Neural cell (in vitro differentiated cells): ENCODE data around the gene REST. TPM values are rescaled to one million over a fixed set of nuclear protein-coding genes. Genes with fewer than 3 reads are reported as not detected.

ENCODE experiments used
- H2AFZ ChIP-seq: fragments of 200-600, 300-800 bp; sonication (generic), shearing (Covaris generic); 2 replicates; pipeline ENCODE4 v1.6.0; 2014; ENCODE audit warnings: low read depth, mild to moderate bottlenecking, antibody characterized with exemption, low read length, moderate library complexity
- H3F3A ChIP-seq: fragments of 200-600 bp; shearing (Covaris generic); 2 replicates; pipeline ENCODE4 v1.6.1; 2016; ENCODE audit warnings: mild to moderate bottlenecking, moderate library complexity, mixed read lengths, antibody characterized with exemption, low read length; ENCODE audit not compliant: insufficient read depth, poor library complexity, severe bottlenecking
- H3K27ac ChIP-seq: fragments of 200-600, 300-800 bp; sonication (generic), shearing (Covaris generic); 2 replicates; pipeline ENCODE4 v1.5.1; 2014; ENCODE audit warnings: mild to moderate bottlenecking, low read length, moderate library complexity
- H3K27me3 ChIP-seq: fragments of 300-800, 200-600 bp; sonication (generic), shearing (Covaris generic); 2 replicates; pipeline ENCODE4 v1.6.0; 2014; ENCODE audit warnings: mild to moderate bottlenecking, low read depth, low read length, moderate library complexity; ENCODE audit not compliant: insufficient read depth
- H3K36me3 ChIP-seq: fragments of 300-800, 200-600 bp; sonication (generic), shearing (Covaris generic); 2 replicates; pipeline ENCODE4 v1.5.1; 2014; ENCODE audit warnings: mild to moderate bottlenecking, antibody characterized with exemption, low read length, moderate library complexity; ENCODE audit not compliant: insufficient read depth
- H3K4me2 ChIP-seq: fragments of 300-800, 200-600 bp; sonication (generic), shearing (Covaris generic); 2 replicates; pipeline ENCODE4 v1.6.0; 2014; ENCODE audit warnings: mild to moderate bottlenecking, low read length
- H3K4me3 ChIP-seq: fragments of 300-800, 200-600 bp; sonication (generic), shearing (Covaris generic); 2 replicates; pipeline ENCODE4 v1.5.1; 2014; ENCODE audit warnings: mild to moderate bottlenecking, low read length, moderate library complexity
- H3K79me2 ChIP-seq: fragments of 200-600 bp; shearing (Covaris generic); replicated peaks from 2 replicates; pipeline ENCODE4 v1.6.0; 2014; ENCODE audit warnings: mild to moderate bottlenecking, low read length, moderate library complexity; ENCODE audit not compliant: insufficient read depth
- H3K9ac ChIP-seq: fragments of 300-800, 200-600 bp; sonication (generic), shearing (Covaris generic); 2 replicates; pipeline ENCODE4 v1.6.1; 2016; ENCODE audit warnings: mild to moderate bottlenecking, low read length, mixed read lengths
- H3K9me2 ChIP-seq: fragments of 200-600 bp; shearing (Covaris generic); 2 replicates; pipeline ENCODE4 v1.6.1; 2016; ENCODE audit warnings: mild to moderate bottlenecking, low read length, mixed read lengths; ENCODE audit not compliant: insufficient read depth
- H3K9me3 ChIP-seq: fragments of 200-600, 300-800 bp; sonication (generic), shearing (Covaris generic); 2 replicates; pipeline ENCODE4 v1.6.1; 2016; ENCODE audit warnings: mild to moderate bottlenecking, mixed run types, low read length, moderate library complexity, mixed read lengths
- H4K20me1 ChIP-seq: fragments of 200-600 bp; shearing (Covaris generic); 2 replicates; pipeline ENCODE4 v1.6.1; 2016; ENCODE audit warnings: mild to moderate bottlenecking, mixed run types; ENCODE audit not compliant: insufficient read depth
- EP300 ChIP-seq: fragments of 450-650 bp; conservative IDR thresholded peaks from 2 replicates; pipeline ENCODE4 v1.6.1; 2014; ENCODE audit warnings: antibody characterized with exemption, mild to moderate bottlenecking, moderate library complexity; ENCODE audit not compliant: poor library complexity, severe bottlenecking
- EZH2 ChIP-seq: fragments of 200-600, 300-800 bp; shearing (Covaris generic), sonication (generic); IDR thresholded peaks from 2 replicates; pipeline ENCODE4 v1.6.1; 2014; ENCODE audit warnings: antibody characterized with exemption, low read length, borderline replicate concordance, mild to moderate bottlenecking; ENCODE audit not compliant: insufficient read depth, poor library complexity, severe bottlenecking
- MXI1 ChIP-seq: fragments of 450-650 bp; conservative IDR thresholded peaks from 2 replicates; pipeline ENCODE4 v1.6.1; 2014; ENCODE audit warnings: antibody characterized with exemption, mild to moderate bottlenecking; ENCODE audit not compliant: poor library complexity, severe bottlenecking
- POLR2AphosphoS5 ChIP-seq: IDR thresholded peaks from 2 replicates; pipeline ENCODE4 v1.6.1; 2012
- RAD21 ChIP-seq: fragments of 450-650 bp; conservative IDR thresholded peaks from 2 replicates; pipeline ENCODE4 v1.6.1; 2014; ENCODE audit warnings: antibody characterized with exemption, mild to moderate bottlenecking, moderate library complexity
- SMC3 ChIP-seq: fragments of 450-650 bp; conservative IDR thresholded peaks from 2 replicates; pipeline ENCODE4 v1.6.1; 2014; ENCODE audit warnings: antibody characterized with exemption, mild to moderate bottlenecking, moderate library complexity; ENCODE audit not compliant: poor library complexity
- TAF1 ChIP-seq: IDR thresholded peaks from 2 replicates; pipeline ENCODE4 v1.6.1; 2012; ENCODE audit warnings: low read depth
- polyA plus RNA-seq: library from polyadenylated mRNA; depleted of rRNA; stranded (reverse); fragments of >200 nt; gene quantifications from 2 replicates; pipeline ENCODE4 v1.2.3, GENCODE V29; 2014
- TF ChIP-seq, protein P1 (sequence below): fragments of 450-650 bp; IDR thresholded peaks from 2 replicates; pipeline ENCODE4 v1.5.1; 2014; ENCODE audit warnings: antibody characterized with exemption, mild to moderate bottlenecking, moderate library complexity; ENCODE audit not compliant: poor library complexity, severe bottlenecking
- TF ChIP-seq, protein P2 (sequence below): IDR thresholded peaks from 2 replicates; pipeline ENCODE4 v1.6.1; 2012; ENCODE audit warnings: borderline replicate concordance

The REST gene
- polyA plus RNA-seq, 1 donor from 2014 or later = 3.2 TPM

DNA sequence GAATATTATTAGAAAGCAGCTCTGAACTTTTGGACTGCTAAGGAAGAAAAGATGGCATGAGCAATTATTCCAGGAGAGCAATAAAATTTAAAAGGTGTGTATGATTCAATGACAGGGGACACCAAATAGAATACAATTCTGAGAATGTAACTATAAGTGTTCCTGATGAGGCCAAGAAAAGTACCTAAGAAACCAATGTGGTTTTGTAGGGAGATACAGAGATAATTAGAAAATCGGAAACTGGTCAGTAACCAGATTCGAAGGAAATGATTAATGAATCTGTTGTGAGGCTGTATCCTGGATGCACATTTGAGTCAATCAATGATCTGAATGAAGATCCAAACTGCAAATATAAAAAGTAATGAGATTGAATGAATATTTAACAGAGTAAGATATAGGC, 63.7 kb downstream of the REST start:
- H3K9me2 ChIP-seq = no peaks in the 10 kb centered on the region
- H3K36me3 ChIP-seq = peaks cover 11% of the 10 kb centered on the region
- no peaks in the 10 kb centered on the region for H3F3A ChIP-seq
- no peak overlapping the region for H3K4me3 ChIP-seq
- H3K79me2 ChIP-seq = peaks cover 7% of the 10 kb centered on the region
- no peak overlapping the region for H2AFZ ChIP-seq
- TF ChIP-seq, protein P1, sequence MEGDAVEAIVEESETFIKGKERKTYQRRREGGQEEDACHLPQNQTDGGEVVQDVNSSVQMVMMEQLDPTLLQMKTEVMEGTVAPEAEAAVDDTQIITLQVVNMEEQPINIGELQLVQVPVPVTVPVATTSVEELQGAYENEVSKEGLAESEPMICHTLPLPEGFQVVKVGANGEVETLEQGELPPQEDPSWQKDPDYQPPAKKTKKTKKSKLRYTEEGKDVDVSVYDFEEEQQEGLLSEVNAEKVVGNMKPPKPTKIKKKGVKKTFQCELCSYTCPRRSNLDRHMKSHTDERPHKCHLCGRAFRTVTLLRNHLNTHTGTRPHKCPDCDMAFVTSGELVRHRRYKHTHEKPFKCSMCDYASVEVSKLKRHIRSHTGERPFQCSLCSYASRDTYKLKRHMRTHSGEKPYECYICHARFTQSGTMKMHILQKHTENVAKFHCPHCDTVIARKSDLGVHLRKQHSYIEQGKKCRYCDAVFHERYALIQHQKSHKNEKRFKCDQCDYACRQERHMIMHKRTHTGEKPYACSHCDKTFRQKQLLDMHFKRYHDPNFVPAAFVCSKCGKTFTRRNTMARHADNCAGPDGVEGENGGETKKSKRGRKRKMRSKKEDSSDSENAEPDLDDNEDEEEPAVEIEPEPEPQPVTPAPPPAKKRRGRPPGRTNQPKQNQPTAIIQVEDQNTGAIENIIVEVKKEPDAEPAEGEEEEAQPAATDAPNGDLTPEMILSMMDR = no peak
- no peak for TF ChIP-seq RAD21
- no peak for TF ChIP-seq EP300
- TF ChIP-seq TAF1 = no peak
- no peak for TF ChIP-seq SMC3
- no peak for TF ChIP-seq MXI1
- no peak for TF ChIP-seq EZH2
- TF ChIP-seq, protein P2, sequence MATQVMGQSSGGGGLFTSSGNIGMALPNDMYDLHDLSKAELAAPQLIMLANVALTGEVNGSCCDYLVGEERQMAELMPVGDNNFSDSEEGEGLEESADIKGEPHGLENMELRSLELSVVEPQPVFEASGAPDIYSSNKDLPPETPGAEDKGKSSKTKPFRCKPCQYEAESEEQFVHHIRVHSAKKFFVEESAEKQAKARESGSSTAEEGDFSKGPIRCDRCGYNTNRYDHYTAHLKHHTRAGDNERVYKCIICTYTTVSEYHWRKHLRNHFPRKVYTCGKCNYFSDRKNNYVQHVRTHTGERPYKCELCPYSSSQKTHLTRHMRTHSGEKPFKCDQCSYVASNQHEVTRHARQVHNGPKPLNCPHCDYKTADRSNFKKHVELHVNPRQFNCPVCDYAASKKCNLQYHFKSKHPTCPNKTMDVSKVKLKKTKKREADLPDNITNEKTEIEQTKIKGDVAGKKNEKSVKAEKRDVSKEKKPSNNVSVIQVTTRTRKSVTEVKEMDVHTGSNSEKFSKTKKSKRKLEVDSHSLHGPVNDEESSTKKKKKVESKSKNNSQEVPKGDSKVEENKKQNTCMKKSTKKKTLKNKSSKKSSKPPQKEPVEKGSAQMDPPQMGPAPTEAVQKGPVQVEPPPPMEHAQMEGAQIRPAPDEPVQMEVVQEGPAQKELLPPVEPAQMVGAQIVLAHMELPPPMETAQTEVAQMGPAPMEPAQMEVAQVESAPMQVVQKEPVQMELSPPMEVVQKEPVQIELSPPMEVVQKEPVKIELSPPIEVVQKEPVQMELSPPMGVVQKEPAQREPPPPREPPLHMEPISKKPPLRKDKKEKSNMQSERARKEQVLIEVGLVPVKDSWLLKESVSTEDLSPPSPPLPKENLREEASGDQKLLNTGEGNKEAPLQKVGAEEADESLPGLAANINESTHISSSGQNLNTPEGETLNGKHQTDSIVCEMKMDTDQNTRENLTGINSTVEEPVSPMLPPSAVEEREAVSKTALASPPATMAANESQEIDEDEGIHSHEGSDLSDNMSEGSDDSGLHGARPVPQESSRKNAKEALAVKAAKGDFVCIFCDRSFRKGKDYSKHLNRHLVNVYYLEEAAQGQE = no peak
- no peak for TF ChIP-seq POLR2AphosphoS5
- H3K9ac ChIP-seq = no peak overlapping the region
- H3K4me2 ChIP-seq = no peak overlapping the region
- H3K27me3 ChIP-seq = no peaks in the 10 kb centered on the region
- H4K20me1 ChIP-seq = no peaks in the 10 kb centered on the region
- no peaks in the 10 kb centered on the region for H3K9me3 ChIP-seq
- H3K27ac ChIP-seq = no peak overlapping the region

DNA sequence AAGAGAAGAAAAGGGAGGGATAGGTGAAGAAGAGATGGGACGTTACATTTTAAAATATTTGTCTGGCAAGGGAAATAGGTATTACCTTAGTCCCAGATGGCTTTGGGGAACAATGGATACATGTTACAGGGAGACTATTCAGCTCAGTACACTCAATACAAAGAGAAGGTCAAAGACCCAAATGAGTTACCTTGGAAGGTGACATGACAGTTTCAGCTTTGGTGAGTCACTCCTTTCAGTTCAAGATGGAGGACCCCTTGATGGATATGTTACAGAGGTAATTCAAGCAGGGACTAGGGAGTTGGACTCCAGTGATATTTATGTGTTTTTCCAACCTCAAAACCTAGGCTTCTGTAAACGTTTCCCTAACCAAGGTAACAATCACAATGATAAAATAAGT, 64.7 kb downstream of the REST start:
- Histone ChIP-seq H3K4me2 (no peak overlapping the region), H3K4me3 (no peak overlapping the region), H3K79me2 (peaks cover 8% of the 10 kb centered on the region)

More for the DNA sequence above, 64.7 kb downstream of the REST start:
- H3K9me3 ChIP-seq = no peaks in the 10 kb centered on the region
- no peaks in the 10 kb centered on the region for H4K20me1 ChIP-seq
- H3K9me2 ChIP-seq = no peaks in the 10 kb centered on the region
- no peak overlapping the region for H2AFZ ChIP-seq
- H3K27ac ChIP-seq = no peak overlapping the region
- H3F3A ChIP-seq = no peaks in the 10 kb centered on the region
- peaks cover 11% of the 10 kb centered on the region for H3K36me3 ChIP-seq
- H3K9ac ChIP-seq = no peak overlapping the region
- no peaks in the 10 kb centered on the region for H3K27me3 ChIP-seq
- TF ChIP-seq MXI1 (no peak), RAD21 (no peak), TAF1 (no peak), EZH2 (no peak), SMC3 (no peak), EP300 (no peak), POLR2AphosphoS5 (no peak)
- TF ChIP-seq, protein P2 = no peak
- TF ChIP-seq, protein P1 = no peak
